PFSK-1 (cell line): Measurements from ENCODE around the gene ARSI.

Source experiments
- FOXP2 ChIP-seq: optimal IDR thresholded peaks from 2 replicates; pipeline ENCODE3; 2011; ENCODE audit warnings: borderline replicate concordance, control low read depth, inconsistent platforms; ENCODE audit not compliant: insufficient read depth; ENCODE audit errors: extremely low read length, extremely low read depth
- POLR2AphosphoS5 ChIP-seq: IDR thresholded peaks from 2 replicates; pipeline ENCODE4 v1.6.1; 2012; ENCODE audit warnings: low read depth, mild to moderate bottlenecking, control low read depth, low read length, moderate library complexity
- SIN3A ChIP-seq: IDR thresholded peaks from 2 replicates; pipeline ENCODE4 v1.6.1; 2012; ENCODE audit warnings: mild to moderate bottlenecking, low read length, moderate library complexity, borderline replicate concordance; ENCODE audit not compliant: insufficient read depth
- TAF1 ChIP-seq: IDR thresholded peaks from 2 replicates; pipeline ENCODE4 v1.6.1; 2012; ENCODE audit warnings: low read length, control low read depth, borderline replicate concordance; ENCODE audit not compliant: insufficient read depth
- TF ChIP-seq, protein P1 (sequence below), 2 experiments: IDR thresholded peaks; 2 replicates each; pipeline versions ENCODE4 v1.6.1 to v1.8.0; 2011 to 2012; ENCODE audit warnings: low read depth in 2 of 2, low read length in 2 of 2, control low read depth in 1 of 2, inconsistent platforms in 1 of 2, mild to moderate bottlenecking in 1 of 2, moderate library complexity in 1 of 2; ENCODE audit not compliant: insufficient read depth in 1 of 2

Gene ARSI

DNA sequence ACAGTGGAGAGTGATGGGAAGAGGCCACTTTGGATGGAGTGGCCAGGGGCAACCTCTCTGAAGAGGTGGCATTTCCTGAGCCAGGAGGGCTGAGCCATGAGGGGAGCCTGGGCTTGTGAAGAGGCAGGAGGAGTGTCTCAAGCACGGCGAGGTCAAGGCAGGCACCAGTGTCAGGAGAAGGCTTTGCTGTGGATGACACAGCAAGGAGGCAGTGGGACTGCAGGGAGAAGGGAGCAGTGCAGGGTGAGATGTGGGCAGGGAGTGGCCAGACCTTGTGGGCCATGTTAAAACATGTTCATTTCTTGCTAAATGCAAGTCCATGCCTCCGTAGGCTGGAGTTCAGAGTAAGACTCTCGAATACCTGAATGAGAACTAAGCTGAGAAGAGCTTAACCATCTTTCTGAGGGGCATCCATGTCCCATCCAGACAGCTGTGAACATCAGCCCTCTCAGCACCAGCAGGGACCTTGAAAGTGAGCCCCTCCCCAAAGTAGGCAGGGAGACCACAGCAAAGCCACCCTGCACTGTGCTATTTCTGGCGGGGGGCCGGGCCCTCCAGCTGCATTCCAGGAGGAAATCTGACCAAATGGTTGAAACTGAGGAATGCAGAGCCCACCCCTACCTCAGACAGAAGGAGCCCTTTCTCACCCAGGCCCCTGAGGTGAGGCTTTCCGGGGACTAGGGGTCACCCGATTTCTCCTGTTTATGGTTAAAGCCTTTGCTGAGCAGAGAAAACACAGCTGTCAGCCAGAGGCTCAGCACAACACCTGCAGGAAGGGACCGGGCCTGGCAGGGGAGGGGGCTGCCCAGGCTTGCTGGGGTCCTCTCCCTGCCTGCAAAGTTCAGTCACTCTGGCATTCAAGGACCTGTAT is 16.1 kb upstream of the ARSI start:
- no peak for TF ChIP-seq FOXP2
- TF ChIP-seq POLR2AphosphoS5, result no peak
- no peak for TF ChIP-seq SIN3A

DNA sequence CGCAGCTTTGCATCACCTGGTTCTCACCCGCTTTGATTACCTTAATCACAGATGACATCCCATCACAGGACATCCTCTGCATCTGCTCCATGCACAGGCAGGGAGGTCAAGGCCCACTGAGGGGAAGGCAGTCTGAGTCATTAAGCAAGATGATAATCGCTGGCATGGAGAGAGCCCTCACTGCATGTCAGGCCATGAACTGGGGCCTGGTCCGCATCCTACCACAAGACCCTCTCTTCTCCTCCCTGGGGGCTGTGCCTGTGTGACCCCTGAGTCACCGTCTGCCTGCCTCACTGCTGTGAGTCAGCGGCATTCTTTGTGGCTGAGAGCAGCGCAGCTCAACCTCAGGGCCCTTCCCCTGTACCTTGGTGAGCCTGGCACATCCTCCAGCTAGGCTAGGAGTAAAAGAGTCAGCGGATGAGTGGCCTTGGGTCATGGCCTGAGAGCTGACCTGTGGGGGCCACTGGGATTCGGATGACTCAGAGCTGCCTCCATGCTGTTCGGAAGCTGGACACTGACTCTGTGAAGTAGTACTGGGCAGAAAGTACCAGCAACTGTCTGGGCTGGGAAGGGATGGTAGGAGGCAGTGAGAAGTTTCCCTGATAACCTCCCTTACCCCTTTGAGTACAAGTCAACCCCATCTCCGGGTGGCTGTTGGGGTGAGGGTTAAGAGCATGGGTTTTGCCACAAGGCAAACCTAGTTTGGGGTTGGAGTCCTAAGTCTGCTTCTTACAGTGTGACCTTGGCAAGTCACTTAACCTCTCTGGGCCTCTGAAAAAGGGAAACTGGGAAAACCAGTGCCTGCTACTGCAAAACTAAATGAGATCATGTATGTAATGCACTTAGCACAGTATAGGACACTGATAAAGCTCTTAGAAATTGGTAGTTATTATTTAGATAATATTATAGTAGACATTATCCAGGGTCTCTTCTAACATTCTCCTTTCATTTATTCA is 14.6 kb upstream of the ARSI start:
- TF ChIP-seq, protein P1, sequence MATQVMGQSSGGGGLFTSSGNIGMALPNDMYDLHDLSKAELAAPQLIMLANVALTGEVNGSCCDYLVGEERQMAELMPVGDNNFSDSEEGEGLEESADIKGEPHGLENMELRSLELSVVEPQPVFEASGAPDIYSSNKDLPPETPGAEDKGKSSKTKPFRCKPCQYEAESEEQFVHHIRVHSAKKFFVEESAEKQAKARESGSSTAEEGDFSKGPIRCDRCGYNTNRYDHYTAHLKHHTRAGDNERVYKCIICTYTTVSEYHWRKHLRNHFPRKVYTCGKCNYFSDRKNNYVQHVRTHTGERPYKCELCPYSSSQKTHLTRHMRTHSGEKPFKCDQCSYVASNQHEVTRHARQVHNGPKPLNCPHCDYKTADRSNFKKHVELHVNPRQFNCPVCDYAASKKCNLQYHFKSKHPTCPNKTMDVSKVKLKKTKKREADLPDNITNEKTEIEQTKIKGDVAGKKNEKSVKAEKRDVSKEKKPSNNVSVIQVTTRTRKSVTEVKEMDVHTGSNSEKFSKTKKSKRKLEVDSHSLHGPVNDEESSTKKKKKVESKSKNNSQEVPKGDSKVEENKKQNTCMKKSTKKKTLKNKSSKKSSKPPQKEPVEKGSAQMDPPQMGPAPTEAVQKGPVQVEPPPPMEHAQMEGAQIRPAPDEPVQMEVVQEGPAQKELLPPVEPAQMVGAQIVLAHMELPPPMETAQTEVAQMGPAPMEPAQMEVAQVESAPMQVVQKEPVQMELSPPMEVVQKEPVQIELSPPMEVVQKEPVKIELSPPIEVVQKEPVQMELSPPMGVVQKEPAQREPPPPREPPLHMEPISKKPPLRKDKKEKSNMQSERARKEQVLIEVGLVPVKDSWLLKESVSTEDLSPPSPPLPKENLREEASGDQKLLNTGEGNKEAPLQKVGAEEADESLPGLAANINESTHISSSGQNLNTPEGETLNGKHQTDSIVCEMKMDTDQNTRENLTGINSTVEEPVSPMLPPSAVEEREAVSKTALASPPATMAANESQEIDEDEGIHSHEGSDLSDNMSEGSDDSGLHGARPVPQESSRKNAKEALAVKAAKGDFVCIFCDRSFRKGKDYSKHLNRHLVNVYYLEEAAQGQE (IDR thresholded peaks at IDR 0.05; ENCODE audit: insufficient read depth in 1 of 2, low read depth in 2 of 2, low read length in 2 of 2), result no peak
- TF ChIP-seq POLR2AphosphoS5 (peak; percentile 24; the same call in 1 of the 2 replicates), FOXP2 (peak; percentile 96), TAF1 (0 out of 2 replicates have a peak, but pooled peaks have one; percentile 45), SIN3A (peak; percentile 54; the same call in 1 of the 2 replicates)

DNA sequence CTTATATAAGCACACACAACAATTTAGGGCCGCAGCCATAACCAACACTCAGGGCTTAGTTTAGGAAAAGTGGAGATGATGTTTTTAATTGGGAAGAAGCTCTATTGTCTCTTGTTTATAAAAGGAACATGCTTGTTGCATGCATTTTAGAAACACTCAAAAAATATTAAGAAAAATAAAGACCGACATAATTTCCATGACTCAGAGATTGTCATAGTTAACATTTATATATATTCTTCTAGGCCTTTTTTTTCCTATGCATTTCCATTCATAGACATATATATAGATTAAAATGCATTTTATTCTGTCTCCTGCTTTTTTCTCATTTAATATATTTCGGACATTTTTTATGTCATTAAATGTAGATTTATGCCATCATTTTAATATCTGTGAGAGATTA is 13.6 kb upstream of the ARSI start:
- TF ChIP-seq, protein P1 (IDR thresholded peaks at IDR 0.05; ENCODE audit: insufficient read depth in 1 of 2, low read depth in 2 of 2, low read length in 2 of 2), result no peak
- TF ChIP-seq FOXP2 (no peak), SIN3A (no peak), TAF1 (no peak)

DNA sequence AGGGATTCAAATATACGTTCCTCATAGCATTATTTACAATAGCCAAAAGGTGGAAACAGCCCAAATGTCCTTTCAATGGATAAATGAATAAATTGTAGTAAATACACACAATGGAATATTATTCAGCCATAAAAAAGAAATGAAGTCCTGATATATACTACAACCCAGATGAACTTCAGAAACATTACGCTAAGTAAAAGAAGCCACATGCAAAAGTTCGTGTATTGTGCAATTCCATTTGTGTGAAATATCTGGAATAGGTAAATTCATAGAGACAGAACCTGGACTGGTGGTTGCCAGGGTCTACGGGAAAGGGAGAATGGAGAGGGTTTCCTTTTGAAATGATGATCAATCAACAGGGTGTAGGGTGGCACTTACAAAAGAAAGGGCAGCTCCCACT is 12.5 kb upstream of the ARSI start:
- TF ChIP-seq POLR2AphosphoS5 (no peak), TAF1 (no peak), FOXP2 (no peak), SIN3A (no peak)
- TF ChIP-seq, protein P1 (IDR thresholded peaks at IDR 0.05; ENCODE audit: insufficient read depth in 1 of 2, low read depth in 2 of 2, low read length in 2 of 2), result no peak

DNA sequence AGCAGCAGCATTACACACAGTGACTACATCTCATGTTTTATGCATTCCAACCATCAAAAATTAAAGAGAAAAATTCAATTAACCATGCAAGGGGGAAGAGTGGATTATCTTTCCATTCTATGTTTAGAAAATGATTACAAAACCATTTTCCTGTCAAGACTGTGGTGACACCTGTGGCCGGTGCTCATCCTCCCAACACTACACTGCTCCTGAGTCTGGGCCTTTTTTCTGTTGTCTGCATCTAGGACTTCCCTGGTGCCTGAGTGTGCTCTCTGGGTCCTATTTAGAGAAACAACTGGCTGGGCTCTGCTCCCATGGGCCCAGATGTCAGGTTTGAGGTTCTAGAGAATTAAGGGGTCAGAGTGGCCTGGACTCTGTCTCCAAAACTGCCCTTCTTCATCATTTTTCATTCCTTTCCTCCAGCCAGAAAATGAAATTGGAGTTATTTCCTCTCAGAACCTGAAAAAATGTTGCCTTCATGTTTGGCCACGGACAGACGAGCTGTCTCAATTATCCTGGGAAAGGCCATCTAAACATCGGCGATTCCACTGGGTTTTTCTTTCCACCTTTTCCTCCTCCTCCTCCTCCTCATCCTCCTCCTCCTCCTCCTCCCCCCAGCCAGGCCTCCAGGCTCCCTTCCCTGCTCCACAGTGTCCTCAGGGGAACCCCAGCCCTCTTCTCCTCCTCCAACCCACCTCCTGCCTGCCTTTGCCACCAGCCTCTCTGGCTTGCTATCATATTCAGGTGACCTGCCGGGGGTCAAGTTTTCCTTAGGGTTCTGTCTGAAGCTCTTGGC is 11.4 kb upstream of the ARSI start:
- TF ChIP-seq TAF1 (no peak), SIN3A (no peak), FOXP2 (no peak), POLR2AphosphoS5 (no peak)
- TF ChIP-seq, protein P1 (IDR thresholded peaks at IDR 0.05; ENCODE audit: insufficient read depth in 1 of 2, low read depth in 2 of 2, low read length in 2 of 2), result no peak
